MM.1S (cell line): Measurements from ENCODE around the gene NUB1.

Experiments used
- DNase-seq: peaks from one replicate; pipeline ENCODE4 v3.0.0-alpha.2; 2015
- H2AFZ ChIP-seq: fragments of 300-600 bp; sonication (generic); 2 replicates; pipeline ENCODE4 v1.6.0; 2016; ENCODE audit warnings: antibody characterized with exemption, low read length
- H3F3A ChIP-seq: fragments of 300-600 bp; sonication (generic); 2 replicates; pipeline ENCODE4 v1.6.1; 2016; ENCODE audit warnings: mild to moderate bottlenecking, antibody characterized with exemption, low read length, moderate library complexity, mixed read lengths; ENCODE audit not compliant: insufficient read depth
- H3K27ac ChIP-seq: fragments of 300-600 bp; sonication (generic); 2 replicates; pipeline ENCODE4 v1.5.1; 2016; ENCODE audit warnings: mild to moderate bottlenecking, low read length
- H3K27me3 ChIP-seq: fragments of 300-600 bp; sonication (generic); replicated peaks from 2 replicates; pipeline ENCODE4 v1.6.0; 2016; ENCODE audit warnings: low read length; ENCODE audit not compliant: insufficient read depth
- H3K36me3 ChIP-seq: fragments of 300-600 bp; sonication (generic); replicated peaks from 2 replicates; pipeline ENCODE4 v1.6.1; 2016; ENCODE audit warnings: mild to moderate bottlenecking, low read length, mixed read lengths; ENCODE audit not compliant: insufficient read depth
- H3K4me1 ChIP-seq: fragments of 300-600 bp; sonication (generic); 2 replicates; pipeline ENCODE4 v1.6.1; 2016; ENCODE audit warnings: low read length, mixed read lengths
- H3K4me2 ChIP-seq: fragments of 300-600 bp; sonication (generic); 2 replicates; pipeline ENCODE4 v1.6.0; 2016; ENCODE audit warnings: low read depth, low read length
- H3K4me3 ChIP-seq: fragments of 300-600 bp; sonication (generic); 2 replicates; pipeline ENCODE4 v1.5.1; 2016; ENCODE audit warnings: low read length, mixed read lengths
- H3K79me2 ChIP-seq: fragments of 300-600 bp; sonication (generic); 2 replicates; pipeline ENCODE4 v1.6.1; 2016; ENCODE audit warnings: mixed run types, low read length, mixed read lengths
- H3K9ac ChIP-seq: fragments of 300-600 bp; sonication (generic); 2 replicates; pipeline ENCODE4 v1.6.1; 2016; ENCODE audit warnings: low read length, mixed read lengths
- H3K9me2 ChIP-seq: fragments of 300-600 bp; sonication (generic); replicated peaks from 2 replicates; pipeline ENCODE4 v1.6.1; 2016; ENCODE audit warnings: mild to moderate bottlenecking, low read length, mixed read lengths; ENCODE audit not compliant: insufficient read depth
- H3K9me3 ChIP-seq: fragments of 300-600 bp; sonication (generic); replicated peaks from 2 replicates; pipeline ENCODE4 v1.6.1; 2016; ENCODE audit warnings: mild to moderate bottlenecking, low read length, mixed read lengths; ENCODE audit not compliant: insufficient read depth
- H4K20me1 ChIP-seq: fragments of 300-600 bp; sonication (generic); 2 replicates; pipeline ENCODE4 v1.6.1; 2016; ENCODE audit warnings: mild to moderate bottlenecking, low read length, moderate library complexity, mixed read lengths; ENCODE audit not compliant: insufficient read depth
- CTCF ChIP-seq: fragments of 300-600 bp; sonication (generic); IDR thresholded peaks from 2 replicates; pipeline ENCODE4 v1.5.1; 2016; ENCODE audit warnings: antibody characterized with exemption, low read length, mixed read lengths
- EZH2 ChIP-seq: fragments of 300-600 bp; sonication (generic); optimal IDR thresholded peaks from 2 replicates; pipeline ENCODE3; 2017; ENCODE audit warnings: low read depth, mild to moderate bottlenecking, antibody characterized with exemption, low read length, mixed read lengths
- EZH2phosphoT487 ChIP-seq: fragments of 300-600 bp; sonication (generic); IDR thresholded peaks from 2 replicates; pipeline ENCODE4 v1.6.1; 2018; ENCODE audit warnings: antibody characterized with exemption, low read length

The NUB1 gene

DNA sequence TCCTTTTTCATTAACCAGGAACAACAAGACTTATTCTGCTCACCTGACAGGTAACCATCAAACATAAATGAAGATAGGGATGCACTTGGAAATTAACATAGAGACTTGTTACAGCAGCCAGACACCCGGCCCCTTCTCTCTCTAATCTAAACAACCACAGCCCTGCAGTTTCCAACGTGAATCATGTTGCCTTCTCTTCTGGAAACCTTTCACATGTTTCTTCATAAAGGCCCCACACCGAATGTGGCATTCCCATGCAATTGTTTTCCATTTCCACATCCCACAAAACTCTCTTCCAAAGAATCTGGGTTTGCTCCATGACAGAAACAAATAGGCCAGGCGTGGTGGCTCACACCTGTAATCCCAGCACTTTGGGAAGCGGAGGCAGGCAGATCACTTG is 83.2 kb downstream of the NUB1 start:
- Histone ChIP-seq H4K20me1 (no peaks in the 10 kb centered on the region), H3K9me2 (no peaks in the 10 kb centered on the region), H3K9ac (no peak overlapping the region), H3K4me1 (peaks cover 10% of the 10 kb centered on the region), H3K4me3 (no peak overlapping the region), H3K4me2 (no peak overlapping the region), H3K79me2 (no peaks in the 10 kb centered on the region), H3K36me3 (no peaks in the 10 kb centered on the region), H2AFZ (no peak overlapping the region), H3K27ac (no peak overlapping the region), H3K9me3 (no peaks in the 10 kb centered on the region), H3F3A (peaks cover 10% of the 10 kb centered on the region), H3K27me3 (no peaks in the 10 kb centered on the region; the same call in 1 of the 2 replicates)
- TF ChIP-seq EZH2phosphoT487, result no peak
- no peak for TF ChIP-seq EZH2
- TF ChIP-seq CTCF, result no peak
- DNase-seq, result no peak

- no peaks in the 10 kb centered on the region for H3K79me2 ChIP-seq
- H3K9me3 ChIP-seq, result no peaks in the 10 kb centered on the region
- no peaks in the 10 kb centered on the region; the same call in 1 of the 2 replicates for H3K27me3 ChIP-seq
- H2AFZ ChIP-seq, result no peak overlapping the region
- H4K20me1 ChIP-seq, result no peaks in the 10 kb centered on the region
- no peak overlapping the region for H3K4me3 ChIP-seq
- no peak overlapping the region for H3K9ac ChIP-seq
- peaks cover 18% of the 10 kb centered on the region for H3K4me1 ChIP-seq
- no peak for DNase-seq
- H3K9me2 ChIP-seq, result no peaks in the 10 kb centered on the region
- TF ChIP-seq EZH2phosphoT487 (no peak), CTCF (no peak), EZH2 (no peak)
- no peak overlapping the region for H3K4me2 ChIP-seq
- H3K36me3 ChIP-seq, result no peaks in the 10 kb centered on the region
- H3K27ac ChIP-seq, result no peak overlapping the region
- H3F3A ChIP-seq, result peaks cover 16% of the 10 kb centered on the region
Measured at GRCh38 chr7:151425670-151426440, 84.2 kb downstream of the NUB1 start.

DNA sequence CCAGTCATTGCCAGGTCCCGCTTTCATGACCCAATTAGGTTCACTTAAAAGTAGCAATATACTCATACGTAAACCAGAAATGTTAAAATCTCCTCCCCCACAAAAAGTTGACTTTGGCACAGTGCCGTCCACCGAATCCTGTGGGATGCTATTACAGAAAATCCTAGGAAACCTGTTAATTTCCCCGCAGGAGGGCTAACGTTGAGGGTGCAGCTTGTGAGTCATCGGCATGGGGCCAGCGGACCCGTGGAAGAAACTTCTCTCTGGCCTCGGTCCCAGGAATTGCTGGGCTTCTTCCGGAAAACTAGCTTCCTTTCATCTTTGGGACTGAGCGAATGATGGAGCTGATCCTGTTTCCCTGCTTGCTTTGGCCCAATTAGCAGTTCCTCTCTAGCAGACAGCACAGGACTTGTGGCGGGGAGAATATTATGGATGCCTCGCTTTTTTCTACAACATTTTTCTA is 84.9 kb downstream of the NUB1 start:
- DNase-seq, result no peak
- TF ChIP-seq CTCF (no peak), EZH2 (no peak), EZH2phosphoT487 (no peak)
- no peak overlapping the region for H3K4me2 ChIP-seq

More for the DNA sequence above, 84.9 kb downstream of the NUB1 start:
- Histone ChIP-seq H3K4me3 (no peak overlapping the region), H3K9me2 (no peaks in the 10 kb centered on the region), H4K20me1 (no peaks in the 10 kb centered on the region), H2AFZ (no peak overlapping the region), H3K79me2 (no peaks in the 10 kb centered on the region), H3K36me3 (no peaks in the 10 kb centered on the region), H3F3A (peaks cover 16% of the 10 kb centered on the region), H3K27ac (no peak overlapping the region), H3K4me1 (peaks cover 18% of the 10 kb centered on the region), H3K9me3 (no peaks in the 10 kb centered on the region), H3K9ac (no peak overlapping the region), H3K27me3 (no peaks in the 10 kb centered on the region; the same call in 1 of the 2 replicates)
